CD4-positive, alpha-beta T cell treated with Interleukin-10 for 1 hour (primary cell): ENCODE results near the gene CAP1.
"Not testable (repeated sequence)": the region's sequence is repeated elsewhere in the genome, so short reads cannot be mapped to it uniquely, and the experiment has no call there.

ENCODE experiments used
- DNase-seq: peaks from one replicate; pipeline ENCODE4 v3.0.0-alpha.2; 2020

CAP1 gene

GRCh38 chr1:40040511-40041465 is at the start of gene CAP1:
CAP1 (plus strand) TSS chr1:40040729; CDS start chr1:40059347, 18,618 bp downstream.
- peak; percentile 100 for DNase-seq

GRCh38 chr1:39992234-39992633 is 48.3 kb upstream of the CAP1 start:
- DNase-seq, result no peak

GRCh38 chr1:39992888-39993287 is 47.6 kb upstream of the CAP1 start:
- no peak for DNase-seq

- peak; percentile 28 for DNase-seq
These were observed 44.5 kb upstream of the CAP1 start for GRCh38 chr1:39995973-39996393.

GRCh38 chr1:39996396-39997004 is 44.0 kb upstream of the CAP1 start:
- DNase-seq, result no peak

- no peak for DNase-seq
These were observed 39.1 kb upstream of the CAP1 start for GRCh38 chr1:40001456-40001855.

- DNase-seq, result no peak
These were observed 37.1 kb upstream of the CAP1 start for GRCh38 chr1:40003156-40004093.

GRCh38 chr1:40004857-40005256 is 35.7 kb upstream of the CAP1 start:
- no peak for DNase-seq

- DNase-seq, result not testable (repeated sequence)
These were observed 33.0 kb upstream of the CAP1 start for GRCh38 chr1:40007481-40008034.

- no peak for DNase-seq
These were observed 29.3 kb upstream of the CAP1 start for GRCh38 chr1:40011198-40011597.

GRCh38 chr1:40014253-40014706 is 26.2 kb upstream of the CAP1 start:
- peak; percentile 46 for DNase-seq

- DNase-seq, result no peak
These were observed 25.5 kb upstream of the CAP1 start for GRCh38 chr1:40014812-40015594.

- DNase-seq, result no peak
These were observed 22.5 kb upstream of the CAP1 start for GRCh38 chr1:40017951-40018575.

- DNase-seq, result no peak
These were observed 20.0 kb upstream of the CAP1 start for GRCh38 chr1:40020447-40021085.

- DNase-seq, result no peak
These were observed 17.1 kb upstream of the CAP1 start for GRCh38 chr1:40023379-40023944.

- no peak for DNase-seq
These were observed 15.9 kb upstream of the CAP1 start for GRCh38 chr1:40024671-40025070.

GRCh38 chr1:40027647-40028046 is 12.9 kb upstream of the CAP1 start:
- DNase-seq, result no peak

GRCh38 chr1:40029608-40030007 is 10.9 kb upstream of the CAP1 start:
- DNase-seq, result no peak

GRCh38 chr1:40030528-40031135 is 9.9 kb upstream of the CAP1 start:
- no peak for DNase-seq
